Measurements from ENCODE around the gene FTHL17. TPM values are rescaled to one million over a fixed set of nuclear protein-coding genes. Genes with fewer than 3 reads are reported as not detected.

The FTHL17 gene
- not detected in 2 replicates for polyA plus RNA-seq
- not detected in 2 replicates for polyA minus RNA-seq

- Histone ChIP-seq H3K4me2 (ENCODE audit: low read length) (no peak within 1 kb of the TSS), H3K9me2 (ENCODE audit: insufficient read depth, low read length) (no peaks in the 10 kb centered on the region), H3K27ac (ENCODE audit: low read length) (no peak within 1 kb of the TSS), H3F3A (ENCODE audit: insufficient read depth, low read length, poor library complexity, severe bottlenecking) (no peaks in the 10 kb centered on the region), H4K20me1 (ENCODE audit: insufficient read depth) (no peaks in the 10 kb centered on the region), H3K27me3 (ENCODE audit: insufficient read depth, low read depth, low read length) (no peaks in the 10 kb centered on the region), H3K9ac (ENCODE audit: low read length) (no peak within 1 kb of the TSS), H3K9me3 (ENCODE audit: low read length) (no peaks in the 10 kb centered on the region), H3K36me3 (ENCODE audit: insufficient read depth, low read length) (no peaks in the 10 kb centered on the region), H2AFZ (ENCODE audit: low read depth, low read length) (no peak within 1 kb of the TSS), H3K4me3 (ENCODE audit: low read length) (no peak within 1 kb of the TSS), H3K79me2 (replicated peaks; ENCODE audit: insufficient read depth, low read length) (no peaks in the 10 kb centered on the region)
- TF ChIP-seq SMC3 (conservative IDR thresholded peaks at IDR 0.05; ENCODE audit: poor library complexity) (no peak), REST (IDR thresholded peaks at IDR 0.05; ENCODE audit: borderline replicate concordance) (no peak)
Measured at GRCh38 chrX:31071725-31072124, at the start of gene FTHL17. FTHL17 (minus strand) TSS chrX:31072041; CDS start chrX:31071953, 88 bp downstream.

GRCh38 chrX:31117266-31117665 is 45.4 kb upstream of the FTHL17 start:
- no peaks in the 10 kb centered on the region for H4K20me1 ChIP-seq (ENCODE audit: insufficient read depth)
- no peaks in the 10 kb centered on the region for H3K79me2 ChIP-seq (replicated peaks; ENCODE audit: insufficient read depth, low read length)
- no peaks in the 10 kb centered on the region for H3K9me3 ChIP-seq (ENCODE audit: low read length)
- TF ChIP-seq EZH2 (IDR thresholded peaks at IDR 0.05; ENCODE audit: borderline replicate concordance, insufficient read depth, low read length, poor library complexity, severe bottlenecking) (no peak), POLR2AphosphoS5 (IDR thresholded peaks at IDR 0.05) (no peak), MXI1 (conservative IDR thresholded peaks at IDR 0.05; ENCODE audit: poor library complexity, severe bottlenecking) (no peak), RAD21 (conservative IDR thresholded peaks at IDR 0.05) (no peak), REST (IDR thresholded peaks at IDR 0.05; ENCODE audit: borderline replicate concordance) (no peak), CTCF (IDR thresholded peaks at IDR 0.05; ENCODE audit: poor library complexity, severe bottlenecking) (no peak), SMC3 (conservative IDR thresholded peaks at IDR 0.05; ENCODE audit: poor library complexity) (no peak), EP300 (conservative IDR thresholded peaks at IDR 0.05; ENCODE audit: poor library complexity, severe bottlenecking) (no peak), TAF1 (IDR thresholded peaks at IDR 0.05; ENCODE audit: low read depth) (no peak)
- H3K4me2 ChIP-seq (ENCODE audit: low read length) = no peak overlapping the region
- H3K4me3 ChIP-seq (ENCODE audit: low read length) = no peak overlapping the region
- no peaks in the 10 kb centered on the region for H3K27me3 ChIP-seq (ENCODE audit: insufficient read depth, low read depth, low read length)
- H3K36me3 ChIP-seq (ENCODE audit: insufficient read depth, low read length) = no peaks in the 10 kb centered on the region
- H3K27ac ChIP-seq (ENCODE audit: low read length) = no peak overlapping the region
- H2AFZ ChIP-seq (ENCODE audit: low read depth, low read length) = no peak overlapping the region
- H3F3A ChIP-seq (ENCODE audit: insufficient read depth, low read length, poor library complexity, severe bottlenecking) = no peaks in the 10 kb centered on the region
- no peaks in the 10 kb centered on the region for H3K9me2 ChIP-seq (ENCODE audit: insufficient read depth, low read length)
- no peak overlapping the region for H3K9ac ChIP-seq (ENCODE audit: low read length)

All from neural cell (in vitro differentiated cells).